ENCODE measurements around the gene GAS2. TPM values are rescaled to one million over a fixed set of nuclear protein-coding genes. Genes with fewer than 3 reads are reported as not detected.

Gene GAS2
- total RNA-seq, 1 experiment from 2014 or later, result 1.2 TPM

Other genes starting within 250 kb of the GAS2 start
- 12.8 and 17.7 TPM in 2 replicates for gene FANCF, start 40.8 kb upstream of the GAS2 start, total RNA-seq (2014; rRNA removed; shearing (Covaris generic))
- gene SVIP, start 163.2 kb downstream of the GAS2 start, total RNA-seq (2014; rRNA removed; shearing (Covaris generic)), result 18.1 and 21.6 TPM in 2 replicates
- not detected in 2 replicates for gene CCDC179, start 193.9 kb downstream of the GAS2 start, total RNA-seq (2014; rRNA removed; shearing (Covaris generic))